GM12864 (cell line): ENCODE data around the gene CRIP3.

Experiments
- DNase-seq: peaks from one replicate; pipeline ENCODE4 v3.0.0-alpha.2; 2011; ENCODE audit warnings: low read depth
- H3K4me3 ChIP-seq: 2 replicates; pipeline ENCODE4 v1.5.1; 2011; ENCODE audit warnings: mild to moderate bottlenecking, low read depth, low read length, control low read depth
- TF ChIP-seq, protein P1 (sequence below): IDR thresholded peaks from 2 replicates; pipeline ENCODE4 v1.5.1; 2011; ENCODE audit warnings: low read depth, mild to moderate bottlenecking, moderate library complexity, low read length, control low read depth, inconsistent platforms; ENCODE audit errors: missing control alignments

Gene CRIP3

DNA sequence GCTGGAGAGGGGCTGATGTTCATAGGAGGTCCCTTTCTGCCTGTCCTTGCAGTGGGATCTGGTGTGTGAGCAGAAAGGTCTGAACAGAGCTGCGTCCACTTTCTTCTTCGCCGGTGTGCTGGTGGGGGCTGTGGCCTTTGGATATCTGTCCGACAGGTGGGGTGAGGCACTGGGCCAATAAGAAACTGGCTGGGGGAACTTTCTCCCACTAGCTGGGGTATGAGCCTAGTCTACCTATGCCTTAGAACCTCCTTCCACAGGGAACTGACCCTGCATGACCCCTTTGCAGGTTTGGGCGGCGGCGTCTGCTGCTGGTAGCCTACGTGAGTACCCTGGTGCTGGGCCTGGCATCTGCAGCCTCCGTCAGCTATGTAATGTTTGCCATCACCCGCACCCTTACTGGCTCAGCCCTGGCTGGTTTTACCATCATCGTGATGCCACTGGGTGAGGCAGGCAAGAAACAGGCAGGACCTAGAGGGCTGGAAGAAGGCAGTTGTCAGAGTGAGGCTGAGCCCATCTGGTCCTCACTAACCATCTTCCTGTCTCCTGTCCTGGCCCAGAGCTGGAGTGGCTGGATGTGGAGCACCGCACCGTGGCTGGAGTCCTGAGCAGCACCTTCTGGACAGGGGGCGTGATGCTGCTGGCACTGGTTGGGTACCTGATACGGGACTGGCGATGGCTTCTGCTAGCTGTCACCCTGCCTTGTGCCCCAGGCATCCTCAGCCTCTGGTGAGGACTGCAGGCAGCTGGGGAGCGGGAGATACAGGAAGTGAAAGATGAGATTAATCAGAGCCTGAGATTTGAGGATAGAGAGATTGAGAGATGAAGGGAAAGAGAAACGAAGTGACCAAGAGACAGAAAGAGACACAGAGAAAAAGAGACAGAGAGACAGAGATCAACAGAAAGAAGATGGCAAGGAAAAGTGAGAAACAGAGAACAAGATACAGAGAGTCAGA is 9.0 kb downstream of the CRIP3 start:
- TF ChIP-seq, protein P1, sequence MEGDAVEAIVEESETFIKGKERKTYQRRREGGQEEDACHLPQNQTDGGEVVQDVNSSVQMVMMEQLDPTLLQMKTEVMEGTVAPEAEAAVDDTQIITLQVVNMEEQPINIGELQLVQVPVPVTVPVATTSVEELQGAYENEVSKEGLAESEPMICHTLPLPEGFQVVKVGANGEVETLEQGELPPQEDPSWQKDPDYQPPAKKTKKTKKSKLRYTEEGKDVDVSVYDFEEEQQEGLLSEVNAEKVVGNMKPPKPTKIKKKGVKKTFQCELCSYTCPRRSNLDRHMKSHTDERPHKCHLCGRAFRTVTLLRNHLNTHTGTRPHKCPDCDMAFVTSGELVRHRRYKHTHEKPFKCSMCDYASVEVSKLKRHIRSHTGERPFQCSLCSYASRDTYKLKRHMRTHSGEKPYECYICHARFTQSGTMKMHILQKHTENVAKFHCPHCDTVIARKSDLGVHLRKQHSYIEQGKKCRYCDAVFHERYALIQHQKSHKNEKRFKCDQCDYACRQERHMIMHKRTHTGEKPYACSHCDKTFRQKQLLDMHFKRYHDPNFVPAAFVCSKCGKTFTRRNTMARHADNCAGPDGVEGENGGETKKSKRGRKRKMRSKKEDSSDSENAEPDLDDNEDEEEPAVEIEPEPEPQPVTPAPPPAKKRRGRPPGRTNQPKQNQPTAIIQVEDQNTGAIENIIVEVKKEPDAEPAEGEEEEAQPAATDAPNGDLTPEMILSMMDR, result no peak
- no peak overlapping the region for H3K4me3 ChIP-seq
- no peak for DNase-seq

DNA sequence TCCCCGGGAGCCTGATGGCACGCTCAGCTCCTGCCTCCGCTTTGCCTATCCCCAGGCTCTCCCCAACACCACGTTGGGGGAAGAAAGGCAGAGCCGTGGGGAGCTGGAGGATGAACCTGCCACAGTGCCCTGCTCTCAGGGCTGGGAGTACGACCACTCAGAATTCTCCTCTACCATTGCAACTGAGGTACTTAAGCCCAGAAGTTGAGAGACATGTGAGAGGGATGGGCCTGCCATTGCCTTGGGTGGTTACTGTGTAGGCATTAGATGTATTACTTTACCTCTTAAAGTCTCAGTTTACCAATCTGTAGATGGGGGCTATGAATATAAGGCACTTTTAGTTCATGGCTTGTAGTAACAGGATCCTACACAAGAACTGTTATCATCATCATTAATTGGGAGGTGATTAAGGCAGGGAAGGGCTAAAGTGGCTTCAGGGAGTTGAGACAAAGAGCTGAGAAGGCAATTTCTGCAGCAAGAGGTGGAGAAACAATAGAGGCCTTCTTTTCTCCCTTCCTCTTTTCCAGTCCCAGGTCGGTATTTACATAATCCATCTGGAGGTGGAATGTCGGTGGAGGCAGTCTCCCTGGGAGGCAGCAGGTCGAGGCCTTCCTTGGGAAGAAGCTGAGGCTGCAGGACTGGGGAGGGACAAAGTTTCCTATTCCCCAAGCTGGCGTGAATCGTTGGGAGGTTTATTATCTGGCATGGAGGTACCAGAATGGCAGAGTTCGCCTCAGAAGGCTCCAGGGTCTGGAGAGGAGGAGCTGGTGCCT is 9.9 kb downstream of the CRIP3 start:
- DNase-seq, result no peak
- TF ChIP-seq, protein P1, result no peak
- H3K4me3 ChIP-seq, result no peak overlapping the region

DNA sequence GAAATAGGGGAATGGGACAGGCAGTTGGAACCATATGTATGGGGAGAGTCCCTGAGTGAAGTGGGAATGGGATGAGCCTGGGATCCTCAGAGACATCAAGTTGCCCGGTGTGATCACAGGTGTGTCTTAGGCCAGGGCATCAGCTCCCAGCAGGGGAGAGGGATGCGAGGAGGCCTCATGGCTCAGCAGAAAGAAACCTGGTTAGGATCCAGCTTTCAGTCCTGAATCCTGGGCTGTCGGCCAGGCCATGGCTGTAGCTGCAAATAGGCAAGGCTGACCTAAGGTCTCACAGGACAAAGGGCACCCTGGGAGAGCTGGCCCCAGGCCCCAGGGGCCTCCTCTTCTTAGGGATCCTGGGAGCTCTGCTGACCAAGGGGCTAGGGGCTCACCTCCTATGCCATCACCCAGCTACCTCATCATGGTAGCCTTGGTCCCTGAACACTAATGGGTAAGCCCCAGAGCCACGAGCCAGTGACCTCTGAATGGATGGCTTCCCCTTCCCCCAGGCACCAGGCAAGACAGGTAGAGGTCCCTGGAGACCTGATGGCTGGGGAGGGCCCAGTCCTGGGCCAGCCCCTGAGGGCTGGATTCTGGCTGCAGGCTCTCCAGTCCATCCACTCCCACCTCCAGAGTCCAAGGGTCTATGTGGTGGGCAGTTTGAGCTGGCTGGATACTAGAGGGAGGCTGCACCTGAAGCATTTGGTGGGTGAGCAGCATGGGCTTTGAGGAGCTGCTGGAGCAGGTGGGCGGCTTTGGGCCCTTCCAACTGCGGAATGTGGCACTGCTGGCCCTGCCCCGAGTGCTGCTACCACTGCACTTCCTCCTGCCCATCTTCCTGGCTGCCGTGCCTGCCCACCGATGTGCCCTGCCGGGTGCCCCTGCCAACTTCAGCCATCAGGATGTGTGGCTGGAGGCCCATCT is 10.7 kb downstream of the CRIP3 start, which contains the start of gene SLC22A7:
Gene SLC22A7, plus strand, starts transcription at position 617 of the 921 bp plus-strand sequence. Its CDS starts 99 bp downstream, at position 716.
- H3K4me3 ChIP-seq, result no peak within 1 kb of the TSS
- DNase-seq, result no peak
- TF ChIP-seq, protein P1, result no peak

DNA sequence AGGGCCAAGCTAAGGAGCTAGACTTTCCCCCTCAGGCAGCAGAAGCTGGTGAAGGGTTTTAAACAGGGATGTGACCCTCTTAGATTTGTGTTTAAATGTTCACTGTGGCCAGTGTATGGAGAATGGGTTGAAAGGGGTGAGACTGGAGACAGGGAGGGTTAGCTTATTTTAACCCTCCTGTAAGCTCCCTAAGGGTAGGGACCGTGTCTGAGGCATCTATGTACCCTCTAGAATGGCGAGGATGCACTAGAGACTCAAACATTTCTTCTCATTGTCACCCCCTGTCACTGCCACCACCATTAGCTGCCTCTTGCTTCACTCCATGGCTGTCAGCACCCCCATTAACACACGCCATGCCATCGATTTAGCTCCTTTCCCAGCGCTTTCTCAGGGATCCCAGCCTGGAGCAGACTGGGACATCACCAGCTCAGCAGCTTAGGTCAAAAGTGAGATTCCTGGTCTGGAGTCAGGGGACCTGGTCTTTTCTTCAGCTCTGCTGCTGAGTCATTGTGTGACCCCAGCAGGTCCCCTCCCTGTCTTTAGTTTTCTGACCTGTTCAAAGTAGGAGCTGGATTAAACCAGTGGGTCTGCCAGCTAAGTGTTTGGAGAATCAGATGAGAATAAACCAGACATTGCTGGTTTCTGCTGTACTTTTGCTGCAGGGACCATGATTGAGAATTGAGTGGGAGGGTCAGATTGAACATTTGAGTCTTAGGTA is 11.7 kb downstream of the CRIP3 start:
- no peak overlapping the region for H3K4me3 ChIP-seq
- TF ChIP-seq, protein P1, result no peak
- DNase-seq, result no peak

DNA sequence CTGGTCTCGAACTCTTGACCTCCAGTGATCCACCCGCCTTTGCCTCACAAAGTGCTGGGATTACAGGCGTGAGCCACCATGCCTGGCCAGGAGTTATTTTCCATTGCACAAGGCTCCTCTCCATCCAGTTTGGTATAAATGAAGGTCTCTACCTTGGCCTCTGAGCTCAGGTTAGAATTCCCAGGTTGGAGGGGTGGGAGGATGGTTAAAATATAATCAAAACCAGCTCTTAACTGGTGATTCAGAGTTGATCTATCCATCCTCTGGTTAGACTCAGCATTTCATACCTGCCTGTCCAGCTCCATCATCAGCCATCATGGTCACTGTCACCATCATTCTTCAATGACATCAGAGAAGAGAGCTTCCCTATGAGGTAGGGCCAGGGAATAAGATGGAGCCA is 13.2 kb downstream of the CRIP3 start:
- TF ChIP-seq, protein P1, result no peak
- H3K4me3 ChIP-seq, result no peak overlapping the region
- no peak for DNase-seq

DNA sequence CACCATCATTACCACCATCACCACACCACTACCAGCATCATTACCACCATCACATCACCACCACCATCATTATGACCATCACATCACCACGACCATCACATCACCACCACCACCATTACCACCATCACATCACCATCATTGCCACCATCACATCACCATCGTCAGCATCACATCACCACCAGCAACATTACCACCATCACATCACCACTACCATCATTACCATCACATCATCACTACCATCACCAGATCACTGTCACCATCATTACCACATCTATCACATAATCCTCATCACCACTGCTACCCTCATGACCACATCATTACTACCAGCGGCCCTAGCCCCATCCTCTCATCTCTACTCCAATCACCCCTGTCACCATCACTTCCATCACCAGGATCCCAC is 14.1 kb downstream of the CRIP3 start:
- H3K4me3 ChIP-seq, result no peak overlapping the region
- TF ChIP-seq, protein P1, result no peak
- no peak for DNase-seq
